ENCODE data around the gene ING2. TPM values are rescaled to one million over a fixed set of nuclear protein-coding genes. Genes with fewer than 3 reads are reported as not detected.
A peak's percentile ranks its signal among the peaks of the same experiment; 100 is the strongest.

ING2 gene
- total and polyA plus RNA-seq, 7 donors = 8.6 to 29.8 (median 11.1) TPM

GRCh38 chr4:183505611-183506388 is 942 bp downstream of the ING2 start:
- WGBS, 2 donors = 1% methylated on average over 80 of the region's 80 CpGs
- Histone ChIP-seq H3K27ac (peak overlapping the region; percentile 96 to 98 (median 97)), H3K27me3 (no peaks in the 10 kb centered on the region), H3K9me3 (no peaks in the 10 kb centered on the region), H3K4me3 (peak overlapping the region; percentile 73 to 96 (median 92)), H3K4me1 (peaks cover 0 to 19% (median 14%) of the 10 kb centered on the region in 4 donors), H3K36me3 (peaks cover 0 to 8% (median 6%) of the 10 kb centered on the region in 4 donors)
- TF ChIP-seq, protein P1, sequence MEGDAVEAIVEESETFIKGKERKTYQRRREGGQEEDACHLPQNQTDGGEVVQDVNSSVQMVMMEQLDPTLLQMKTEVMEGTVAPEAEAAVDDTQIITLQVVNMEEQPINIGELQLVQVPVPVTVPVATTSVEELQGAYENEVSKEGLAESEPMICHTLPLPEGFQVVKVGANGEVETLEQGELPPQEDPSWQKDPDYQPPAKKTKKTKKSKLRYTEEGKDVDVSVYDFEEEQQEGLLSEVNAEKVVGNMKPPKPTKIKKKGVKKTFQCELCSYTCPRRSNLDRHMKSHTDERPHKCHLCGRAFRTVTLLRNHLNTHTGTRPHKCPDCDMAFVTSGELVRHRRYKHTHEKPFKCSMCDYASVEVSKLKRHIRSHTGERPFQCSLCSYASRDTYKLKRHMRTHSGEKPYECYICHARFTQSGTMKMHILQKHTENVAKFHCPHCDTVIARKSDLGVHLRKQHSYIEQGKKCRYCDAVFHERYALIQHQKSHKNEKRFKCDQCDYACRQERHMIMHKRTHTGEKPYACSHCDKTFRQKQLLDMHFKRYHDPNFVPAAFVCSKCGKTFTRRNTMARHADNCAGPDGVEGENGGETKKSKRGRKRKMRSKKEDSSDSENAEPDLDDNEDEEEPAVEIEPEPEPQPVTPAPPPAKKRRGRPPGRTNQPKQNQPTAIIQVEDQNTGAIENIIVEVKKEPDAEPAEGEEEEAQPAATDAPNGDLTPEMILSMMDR (IDR thresholded peaks at IDR 0.05) = no peak
- peak; percentile 52 to 69 for TF ChIP-seq POLR2A (IDR thresholded peaks at IDR 0.05)
- TF ChIP-seq EP300 (IDR thresholded peaks at IDR 0.05) = no peak
- TF ChIP-seq POLR2AphosphoS5 (IDR thresholded peaks at IDR 0.05) = peak; percentile 81 to 94 (median 90)
- DNase-seq = peak; percentile 93
- intact Hi-C loops (cut with DNase I) = loop anchor here (1.0 to 10.0 kb wide), 5 partner anchors 61 to 1639 kb away; partner anchors contain the start of genes CDKN2AIP, DCTD, IRF2 and SLC25A4

DNA sequence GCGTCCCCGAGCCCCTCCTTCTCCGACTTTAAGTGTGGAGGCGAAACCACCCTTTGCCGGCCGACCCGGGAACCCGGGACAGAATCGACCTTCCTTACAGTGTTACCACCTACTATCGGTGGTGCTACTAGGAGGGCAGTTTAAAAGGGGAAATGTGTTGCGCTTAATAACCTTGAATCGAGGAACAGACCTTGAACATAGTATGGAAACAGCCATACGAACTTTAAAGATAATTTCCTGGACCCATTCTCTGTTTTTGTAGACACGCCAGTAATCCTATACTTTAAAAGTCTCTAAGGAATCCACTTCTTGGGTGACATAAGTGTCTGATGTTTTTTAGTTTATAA is 1.5 kb downstream of the ING2 start:
- peak overlapping the region; percentile 96 to 98 (median 97) for H3K27ac ChIP-seq
- intact Hi-C loops (cut with DNase I) = loop anchor here (1.0 to 10.0 kb wide), 4 partner anchors 62 to 1638 kb away; partner anchors contain the start of genes CDKN2AIP, DCTD, IRF2 and SLC25A4
- H3K4me3 ChIP-seq = peak overlapping the region; percentile 73 to 96 (median 92)
- no peaks in the 10 kb centered on the region for H3K27me3 ChIP-seq
- 1% methylated on average over 14 of the region's 14 CpGs for WGBS, 2 donors
- H3K9me3 ChIP-seq = no peaks in the 10 kb centered on the region
- TF ChIP-seq EP300 (IDR thresholded peaks at IDR 0.05) (no peak), POLR2A (IDR thresholded peaks at IDR 0.05) (no peak), POLR2AphosphoS5 (IDR thresholded peaks at IDR 0.05) (no peak)
- TF ChIP-seq, protein P1 (IDR thresholded peaks at IDR 0.05) = no peak
- H3K4me1 ChIP-seq = peaks cover 0 to 19% (median 14%) of the 10 kb centered on the region in 4 donors
- DNase-seq = no peak
- H3K36me3 ChIP-seq = peaks cover 0 to 13% (median 8%) of the 10 kb centered on the region in 4 donors

DNA sequence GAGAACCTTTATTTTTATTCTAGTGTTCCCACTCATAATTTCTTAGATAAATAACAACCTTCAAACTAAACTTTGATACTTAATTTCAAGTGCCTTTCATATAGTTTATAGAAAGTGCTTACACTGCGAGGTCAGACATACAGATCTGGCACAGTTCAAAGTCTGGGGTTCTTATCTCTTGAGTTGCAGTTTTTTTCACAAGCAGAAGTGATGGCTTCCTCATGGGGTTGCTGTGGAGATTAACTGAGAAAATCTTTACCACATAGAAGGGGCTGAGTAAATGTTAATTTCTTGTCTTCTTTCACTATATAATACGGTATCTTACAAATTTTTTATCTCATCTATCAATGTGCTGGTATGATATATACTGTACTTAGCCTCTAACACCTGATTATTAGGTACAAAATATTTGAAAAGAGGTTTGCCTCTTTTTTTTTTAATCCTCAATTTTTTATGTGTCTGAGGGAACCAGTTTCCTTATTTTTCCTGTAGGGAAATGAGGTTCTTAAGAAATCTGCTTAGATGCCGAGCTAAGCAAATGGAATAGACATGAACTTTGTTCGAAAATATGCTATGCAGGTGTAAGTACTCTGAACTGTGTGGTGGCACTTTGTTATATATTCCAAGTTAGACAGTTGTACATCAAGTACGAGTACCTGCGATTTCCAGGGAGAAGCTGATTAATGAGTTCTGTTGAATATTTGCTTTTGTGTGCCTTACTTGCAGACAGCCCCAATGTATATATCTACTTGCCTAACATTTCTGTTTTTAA is 3.3 kb downstream of the ING2 start:
- 38 to 69% methylated on average over 6 of the region's 6 CpGs for WGBS, 2 donors
- Histone ChIP-seq H3K27me3 (no peaks in the 10 kb centered on the region), H3K36me3 (peaks cover 0 to 18% (median 8%) of the 10 kb centered on the region in 4 donors), H3K4me1 (peaks cover 0 to 17% (median 11%) of the 10 kb centered on the region in 4 donors), H3K27ac (peak overlapping the region in 1 of 4 donors; percentile 98), H3K9me3 (no peaks in the 10 kb centered on the region), H3K4me3 (no peak overlapping the region)
- no peak for DNase-seq
- intact Hi-C loops (cut with DNase I) = loop anchor here (10.0 kb wide), 3 partner anchors 593 to 1637 kb away; partner anchors contain the start of genes DCTD, IRF2 and SLC25A4
- TF ChIP-seq POLR2AphosphoS5 (IDR thresholded peaks at IDR 0.05) (no peak), POLR2A (IDR thresholded peaks at IDR 0.05) (no peak)
- TF ChIP-seq, protein P1 (IDR thresholded peaks at IDR 0.05) = no peak

DNA sequence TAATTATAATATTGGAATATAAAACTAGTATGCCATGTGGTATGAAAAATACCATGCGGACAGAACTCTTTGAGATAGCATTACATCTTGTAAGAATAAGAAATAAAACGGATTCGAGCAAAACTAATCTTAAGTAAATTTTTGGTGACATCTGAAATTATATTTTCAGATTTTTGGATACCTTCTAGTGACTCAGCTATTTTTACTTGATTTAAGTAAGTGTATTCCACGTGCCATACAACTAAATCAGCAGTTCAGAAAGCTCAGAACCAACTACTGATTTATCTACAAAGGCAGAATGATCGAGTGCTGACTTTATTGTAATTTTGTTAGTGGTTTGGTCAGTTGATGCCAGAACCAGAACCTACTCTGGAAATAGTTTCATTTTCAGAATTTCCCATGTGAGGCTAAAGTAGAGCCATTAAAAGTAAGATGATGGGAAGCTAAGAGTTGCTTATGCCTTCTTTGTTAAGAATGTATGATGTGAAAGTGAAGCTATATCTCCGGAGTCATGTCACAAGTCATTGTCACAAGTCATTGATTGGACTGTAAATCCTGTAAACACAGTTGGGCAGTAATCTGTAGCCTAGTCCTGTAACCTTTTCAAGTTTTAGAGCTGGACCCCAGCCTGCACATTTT is 4.0 kb downstream of the ING2 start:
- TF ChIP-seq, protein P1 (IDR thresholded peaks at IDR 0.05) = no peak
- no peak for TF ChIP-seq POLR2AphosphoS5 (IDR thresholded peaks at IDR 0.05)
- no peak for TF ChIP-seq EP300 (IDR thresholded peaks at IDR 0.05)
- Histone ChIP-seq H3K27ac (peak overlapping the region in 1 of 4 donors; percentile 47), H3K4me1 (peaks cover 0 to 10% (median 7%) of the 10 kb centered on the region in 4 donors), H3K4me3 (no peak overlapping the region), H3K36me3 (peaks cover 0 to 18% (median 8%) of the 10 kb centered on the region in 4 donors), H3K9me3 (no peaks in the 10 kb centered on the region), H3K27me3 (no peaks in the 10 kb centered on the region)
- WGBS, 2 donors = 85 to 87% methylated on average over 6 of the region's 6 CpGs
- intact Hi-C loops (cut with DNase I) = loop anchor here (10.0 kb wide), 3 partner anchors 594 to 1636 kb away; partner anchors contain the start of genes DCTD, IRF2 and SLC25A4
- no peak for DNase-seq

Measured in sigmoid colon (tissue), 7 donors.